Measurements from ENCODE around the gene FGD2.
"Not testable (repeated sequence)": the region's sequence is repeated elsewhere in the genome, so short reads cannot be mapped to it uniquely, and the experiment has no call there.

The FGD2 gene

GRCh38 chr6:37043091-37043490 is 37.6 kb downstream of the FGD2 start:
- DNase-seq, result not testable (repeated sequence)

GRCh38 chr6:37047346-37047688 is 41.9 kb downstream of the FGD2 start:
- DNase-seq, result no peak

DNA sequence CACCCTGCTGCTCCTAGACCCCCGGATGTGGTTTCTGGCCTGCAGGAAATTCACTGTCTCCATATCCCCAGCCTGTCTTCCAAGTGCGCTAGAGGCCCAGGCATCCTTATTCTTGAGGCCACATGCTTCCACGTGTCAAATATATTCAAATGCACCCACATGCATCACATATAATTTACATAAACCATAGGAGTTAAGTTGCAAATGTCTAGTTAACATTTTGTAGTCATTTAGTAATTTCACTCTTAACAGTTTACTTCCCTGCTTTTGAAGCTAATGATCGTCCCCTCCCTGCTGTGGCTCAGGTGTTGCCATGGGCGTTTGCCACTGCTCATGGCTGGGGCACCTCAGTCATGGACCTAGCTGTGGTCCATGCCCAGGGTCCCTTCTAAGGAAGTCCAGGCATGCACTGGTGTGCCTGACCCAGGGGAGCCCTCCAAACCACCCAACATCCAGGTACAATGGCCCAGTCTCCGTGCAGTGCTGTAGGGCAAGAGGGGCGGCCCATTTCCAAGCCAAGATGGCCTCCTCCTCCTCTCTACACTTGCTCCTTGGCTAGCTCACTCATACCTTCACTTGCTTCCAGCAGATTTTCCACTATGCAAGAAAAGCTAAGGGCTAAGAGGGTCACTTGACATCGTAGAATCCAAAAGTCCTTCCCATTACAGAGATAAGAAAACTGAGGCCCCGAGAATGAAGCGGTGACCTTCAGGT is 42.4 kb downstream of the FGD2 start:
- DNase-seq, result no peak

DNA sequence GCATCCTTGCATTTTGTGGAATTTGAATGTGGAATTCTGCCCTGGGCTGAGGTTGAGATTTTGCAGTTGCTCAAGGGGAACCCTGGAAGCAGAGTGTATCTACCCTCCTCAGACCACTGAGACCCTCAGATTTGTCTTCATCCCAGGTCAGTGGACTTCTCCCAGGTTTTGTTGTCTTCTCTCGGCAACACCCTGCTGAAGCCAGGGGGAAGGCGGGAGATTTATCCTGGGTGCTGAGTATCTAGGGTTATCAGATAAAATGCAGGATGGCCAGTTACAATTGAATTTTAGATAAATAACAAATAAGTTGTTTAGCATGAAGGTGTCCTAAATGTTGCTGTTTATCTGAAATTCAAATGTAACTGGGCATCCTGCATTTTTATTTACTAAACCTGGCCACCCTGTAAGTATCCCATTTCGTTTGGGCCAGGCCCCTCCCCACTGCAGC is 43.0 kb downstream of the FGD2 start:
- no peak for DNase-seq

GRCh38 chr6:37048851-37049757 is 43.6 kb downstream of the FGD2 start:
- no peak for DNase-seq

GRCh38 chr6:37049758-37050044 is 44.2 kb downstream of the FGD2 start:
- DNase-seq, result no peak

DNA sequence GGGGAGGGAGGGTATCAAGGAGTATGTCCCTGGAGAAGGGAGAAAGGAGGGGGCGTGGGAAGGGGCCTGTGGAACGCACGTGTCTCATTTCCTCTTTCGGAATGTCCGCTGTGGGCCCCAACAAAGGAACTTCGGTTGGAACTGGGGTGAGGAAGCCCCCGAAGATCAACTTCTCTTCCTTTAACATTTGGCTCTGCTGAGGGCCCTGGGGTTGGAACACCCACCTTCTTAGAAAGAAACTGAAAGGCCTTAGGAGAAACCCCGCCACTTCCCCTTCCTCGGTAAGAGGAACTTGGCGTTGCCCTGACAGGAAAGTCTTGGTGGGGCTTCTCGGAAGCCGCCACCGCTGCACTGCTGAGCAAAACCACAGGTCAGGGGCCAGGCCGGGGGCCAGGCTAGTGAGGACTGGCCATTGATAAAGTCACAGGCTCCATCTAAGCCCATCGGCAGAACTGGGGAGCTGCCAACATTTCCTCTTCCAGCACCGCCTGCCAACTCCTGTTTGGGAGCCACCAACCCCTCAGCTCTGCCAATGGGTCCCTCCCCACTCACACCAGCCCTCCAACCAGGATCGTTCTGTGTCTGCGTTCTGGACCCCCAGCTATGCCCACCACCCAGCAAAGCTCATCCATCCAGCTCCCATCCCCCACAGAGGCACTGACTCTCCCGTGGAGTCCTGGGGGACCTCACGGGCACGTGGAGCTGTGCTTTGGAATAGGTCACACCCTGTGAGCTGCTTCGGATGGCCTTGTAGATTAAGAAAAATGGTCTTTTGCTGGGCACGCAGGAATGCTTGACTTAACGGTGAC is 44.8 kb downstream of the FGD2 start:
- DNase-seq, result no peak

DNA sequence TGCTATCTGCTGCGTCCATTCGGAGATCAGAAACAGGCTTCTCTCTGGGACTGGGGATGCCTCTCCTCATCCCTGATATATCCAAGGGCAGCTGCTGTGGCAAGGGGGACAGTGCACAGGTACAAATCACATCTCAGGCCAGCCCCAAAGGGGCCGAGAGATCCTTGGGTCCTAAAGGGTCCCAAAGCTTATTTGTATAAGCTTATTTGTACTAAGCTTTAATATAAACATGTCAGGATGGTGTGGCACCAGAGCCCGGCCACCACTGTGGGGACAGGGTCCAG is 45.3 kb downstream of the FGD2 start:
- no peak for DNase-seq

DNA sequence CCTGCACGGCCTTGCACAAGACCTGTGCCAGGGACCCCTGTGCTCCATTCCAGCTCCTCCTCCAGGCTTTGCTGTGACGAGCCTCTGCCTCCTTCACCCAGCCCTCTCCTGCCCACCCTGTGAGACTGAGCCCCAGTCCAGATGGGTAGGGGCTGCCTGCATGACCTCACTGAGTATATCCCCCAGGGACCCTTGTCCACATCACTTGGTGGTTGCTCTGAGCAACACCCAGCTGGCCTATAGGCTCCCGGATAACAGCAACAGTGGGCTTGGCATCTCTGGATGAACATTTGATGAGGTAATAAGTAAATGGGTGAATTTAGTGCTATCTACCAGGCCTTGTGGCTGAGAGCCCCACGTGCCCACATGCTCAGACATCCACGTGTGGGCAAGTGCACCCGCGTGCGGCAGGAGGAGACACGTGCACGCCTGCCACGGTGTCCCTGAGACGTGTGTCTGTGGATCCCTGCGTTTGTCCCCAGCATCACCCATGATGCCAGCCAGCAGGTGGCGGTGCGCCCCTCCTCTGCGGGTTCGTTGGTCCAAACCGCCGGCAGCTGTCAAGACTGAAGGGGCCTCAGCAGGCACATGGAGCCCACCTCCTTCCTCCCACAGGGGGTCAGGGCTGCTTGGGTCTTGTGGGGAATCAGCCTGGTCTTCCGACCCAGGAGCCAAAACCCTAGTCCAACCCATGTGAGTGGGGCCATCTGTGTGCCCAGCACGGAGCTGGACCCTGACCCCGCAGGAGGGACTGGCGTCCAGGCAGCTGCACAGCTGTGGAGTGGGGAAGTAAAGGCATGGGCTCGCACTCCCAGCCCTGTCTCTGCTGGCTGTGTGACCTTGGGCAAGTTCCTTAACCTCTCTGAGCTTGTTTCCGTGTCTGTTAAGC is 45.9 kb downstream of the FGD2 start:
- DNase-seq, result peak; percentile 18

DNA sequence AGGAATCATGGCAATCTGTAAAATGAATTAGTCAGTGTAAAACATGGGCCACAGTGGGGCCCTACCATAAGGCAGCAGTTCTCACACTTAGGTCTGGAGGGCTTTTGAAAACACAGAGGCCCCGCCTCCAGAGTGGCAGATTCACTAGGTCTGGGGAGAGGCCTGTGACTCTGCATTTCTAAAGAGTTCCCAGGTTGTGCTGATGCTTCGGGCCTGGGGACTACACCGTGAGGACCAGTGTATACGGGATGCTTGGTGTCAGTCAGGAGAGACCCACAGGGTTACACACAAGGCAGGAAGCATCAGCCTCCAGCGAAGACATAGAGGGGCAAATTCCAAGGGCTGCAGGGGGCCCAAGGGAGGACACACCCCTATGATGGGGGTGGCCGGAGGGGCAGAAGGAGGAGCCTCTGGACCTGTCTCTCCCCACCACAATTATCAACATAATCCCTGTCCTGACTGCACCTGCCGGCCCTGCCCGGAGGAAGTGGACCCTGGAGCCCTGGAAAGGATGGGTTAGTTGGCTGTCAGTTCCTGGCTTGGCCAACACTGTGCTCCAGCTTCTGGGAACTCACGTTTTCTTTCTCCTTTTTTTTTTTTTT is 46.7 kb downstream of the FGD2 start:
- no peak for DNase-seq

DNA sequence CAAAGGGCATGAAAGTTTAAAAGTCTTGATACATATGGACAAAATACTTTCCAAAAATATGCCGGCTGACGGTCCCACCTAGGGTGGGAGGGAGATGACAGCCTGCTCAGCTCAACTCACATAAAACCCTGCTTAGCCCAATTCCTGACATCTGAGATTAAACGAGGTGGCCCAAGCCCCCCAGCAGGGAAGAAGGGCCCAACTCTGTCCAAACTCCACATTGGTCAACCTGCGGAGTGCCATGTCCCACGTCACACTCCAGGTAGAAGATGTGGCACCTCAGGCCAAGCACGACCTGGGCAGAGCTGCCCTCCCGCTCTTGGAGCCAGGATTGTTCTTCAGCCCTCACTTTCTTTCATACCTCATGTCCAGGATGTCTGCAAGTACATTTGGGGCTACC is 48.2 kb downstream of the FGD2 start:
- DNase-seq, result no peak

DNA sequence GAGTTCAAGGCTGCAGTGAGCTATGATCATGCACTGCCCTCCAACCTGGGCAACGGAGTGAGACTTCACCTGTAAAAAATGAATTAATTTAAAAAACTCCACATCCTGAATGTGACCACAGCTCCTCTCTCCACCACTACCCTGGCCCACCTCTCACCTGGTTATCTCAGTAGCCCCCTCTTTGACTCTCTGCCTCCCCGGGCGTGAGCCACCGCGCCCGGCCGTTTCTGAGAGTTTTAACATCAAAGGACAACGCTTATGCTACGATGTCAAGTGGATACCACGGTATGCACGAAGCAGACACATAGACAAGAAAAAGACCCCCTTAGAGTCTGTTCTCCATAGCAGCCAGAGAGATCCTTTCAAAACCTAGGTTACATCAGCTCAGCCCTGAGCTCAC is 48.7 kb downstream of the FGD2 start:
- no peak for DNase-seq

DNA sequence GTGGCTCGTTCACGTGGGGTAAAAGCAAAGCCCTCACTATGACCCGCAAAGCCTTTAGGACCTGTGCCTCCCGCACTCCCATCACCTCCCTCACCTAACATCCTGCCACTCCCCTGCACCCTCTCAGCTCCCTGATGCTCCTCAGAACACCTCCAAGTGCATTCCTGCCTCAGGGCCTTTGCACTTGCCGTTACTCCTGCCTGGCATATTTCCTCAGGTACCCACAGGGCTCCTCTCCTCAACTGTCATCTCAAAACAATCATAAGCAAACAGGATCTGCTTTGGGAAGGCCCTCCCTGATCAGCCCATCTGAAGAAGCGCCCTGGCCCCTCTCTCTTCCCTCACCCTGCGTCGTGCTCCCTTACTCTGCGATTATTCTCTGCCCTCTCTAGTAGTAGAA is 49.1 kb downstream of the FGD2 start:
- no peak for DNase-seq

- DNase-seq, result no peak
Measured at GRCh38 chr6:37056112-37056403, 50.6 kb downstream of the FGD2 start.

DNA sequence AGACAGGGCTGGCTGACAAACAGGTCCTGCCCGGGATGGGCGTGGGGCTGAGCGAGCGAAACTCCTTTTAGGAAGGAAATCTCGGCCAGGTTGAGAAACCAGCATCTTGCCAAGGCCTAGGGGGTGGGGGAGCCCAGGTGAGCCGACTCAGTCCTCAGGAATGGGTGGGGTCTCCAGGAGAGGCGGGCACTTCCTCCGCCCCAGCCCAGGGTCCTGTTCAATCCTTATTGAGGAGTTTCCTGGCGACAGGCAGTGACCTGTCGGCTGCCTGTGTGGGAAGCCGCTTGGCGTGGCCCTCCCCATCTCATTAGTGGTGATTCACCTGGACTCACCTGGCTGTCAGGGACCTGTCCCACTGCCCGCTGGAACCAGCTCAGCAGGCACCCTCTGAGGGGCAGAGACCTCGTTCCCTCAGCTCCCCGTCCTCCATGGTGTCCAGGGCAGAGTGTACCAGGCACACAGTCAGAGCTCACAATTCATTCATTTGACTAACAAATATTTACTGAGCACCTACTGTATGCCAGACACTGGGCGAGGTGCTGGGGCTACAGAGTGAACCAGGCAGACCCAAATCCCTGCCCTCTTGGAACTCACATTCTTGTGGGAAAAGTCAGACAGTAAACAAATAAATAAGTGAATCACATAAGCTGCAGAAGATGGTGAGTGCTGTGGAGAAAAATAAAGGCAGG is 51.1 kb downstream of the FGD2 start:
- no peak for DNase-seq

DNA sequence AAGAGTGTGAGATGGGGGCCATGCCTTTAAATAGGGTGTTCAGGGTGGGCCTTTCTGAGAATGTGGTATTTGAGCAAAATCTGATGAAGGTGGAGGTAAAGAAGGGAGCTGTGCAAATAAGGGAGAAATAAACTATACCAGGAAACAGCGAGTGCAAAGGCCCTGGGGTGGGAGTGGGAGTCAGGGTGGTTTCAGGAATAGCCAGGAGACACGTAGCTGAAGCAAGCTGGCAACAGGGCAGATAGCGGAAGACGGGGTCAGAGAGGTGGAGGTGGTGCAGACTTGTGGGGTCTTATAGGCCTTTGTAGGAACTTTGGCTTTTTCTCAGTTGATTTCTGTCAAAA is 51.6 kb downstream of the FGD2 start:
- no peak for DNase-seq

- no peak for DNase-seq
Measured at GRCh38 chr6:37057678-37058077, 52.2 kb downstream of the FGD2 start.

GRCh38 chr6:37058084-37058586 is 52.7 kb downstream of the FGD2 start:
- no peak for DNase-seq

DNA sequence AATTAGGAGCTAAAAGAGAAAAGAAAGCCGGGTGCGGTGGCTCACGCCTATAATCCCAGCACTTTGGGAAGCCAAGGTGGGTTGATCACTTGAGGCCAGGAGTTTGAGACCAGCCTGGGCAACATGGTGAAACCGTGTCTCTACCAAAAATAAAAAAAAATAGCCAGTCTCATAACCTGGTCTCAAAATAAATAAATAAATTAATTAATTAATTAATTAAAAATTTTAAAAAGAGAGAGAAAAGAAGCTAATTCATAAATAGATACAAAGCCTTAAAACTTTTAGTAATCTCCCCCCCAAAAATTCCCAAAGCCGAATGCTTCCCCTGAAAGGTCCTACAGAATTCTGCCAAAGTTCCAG is 53.5 kb downstream of the FGD2 start:
- DNase-seq, result not testable (repeated sequence)

DNA sequence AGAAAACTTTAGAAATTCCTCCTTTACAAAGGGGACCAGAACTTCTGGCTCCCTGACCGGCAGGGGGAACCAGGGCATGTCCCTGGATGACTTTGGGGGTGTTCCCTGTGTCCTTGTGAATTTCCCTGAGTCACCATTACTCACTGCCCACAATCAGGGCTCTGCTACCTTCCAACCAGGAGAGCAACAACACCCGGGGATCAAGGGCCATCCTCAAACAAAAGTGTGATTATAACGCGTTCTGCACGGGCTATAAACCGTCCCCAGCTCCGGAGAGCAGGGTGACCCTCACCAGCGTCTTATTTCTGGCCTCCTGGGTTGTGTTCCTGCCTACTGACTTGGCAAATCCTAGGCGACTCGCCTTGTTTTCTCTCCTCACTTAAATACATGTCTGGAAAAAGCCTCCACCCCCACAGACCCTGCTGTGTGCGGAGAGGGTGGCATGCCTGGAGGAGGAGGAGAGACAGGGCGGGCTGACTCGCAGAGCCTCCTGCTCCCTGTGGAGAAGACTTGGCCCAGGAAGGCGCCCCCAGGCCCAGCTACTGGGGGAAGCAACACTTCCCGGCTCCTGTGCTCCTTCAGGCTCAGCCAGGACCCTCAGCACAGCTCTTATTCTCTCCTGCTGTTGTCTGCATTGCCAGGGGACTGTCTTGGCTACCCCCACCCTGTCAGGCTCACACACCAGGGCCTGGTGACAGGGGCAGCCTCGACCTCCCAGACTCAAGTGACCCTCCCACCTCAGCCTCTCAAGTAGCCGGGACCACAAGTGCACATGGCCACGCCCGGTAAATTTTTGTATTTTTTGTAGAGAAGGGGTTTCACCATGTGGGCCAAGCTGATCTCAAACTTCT is 54.1 kb downstream of the FGD2 start:
- no peak for DNase-seq

GRCh38 chr6:37060195-37060559 is 54.7 kb downstream of the FGD2 start:
- DNase-seq, result no peak
